ENCODE results near the gene JUN.

The JUN gene

GRCh38 chr1:58768971-58769808, 14.7 kb downstream of the JUN start:
- peak; percentile 26; the same call in 1 of the 2 replicates for TF ChIP-seq CTCF (tag by site-specific recombination; IDR thresholded peaks at IDR 0.05)
- no peak for TF ChIP-seq ZNF645 (tag by site-specific recombination; IDR thresholded peaks at IDR 0.05)
- TF ChIP-seq GLIS1 (tag by site-specific recombination; IDR thresholded peaks at IDR 0.05), result peak; percentile 71
- peak; percentile 31; the same call in 1 of the 2 replicates for TF ChIP-seq GLIS2 (tag by site-specific recombination; IDR thresholded peaks at IDR 0.05)
- no peak for TF ChIP-seq ZNF311 (tag by site-specific recombination; IDR thresholded peaks at IDR 0.05; ENCODE audit: borderline replicate concordance)
- peak; percentile 90 for TF ChIP-seq IKZF3 (tag by site-specific recombination; IDR thresholded peaks at IDR 0.05)
- peak; percentile 73 for TF ChIP-seq ZNF654 (tag by site-specific recombination; IDR thresholded peaks at IDR 0.05; ENCODE audit: low read depth)
- no peak overlapping the region for H3K4me3 ChIP-seq (ENCODE audit: low read depth, low read length)
- POLR2A ChIA-PET, result no interaction called here
- H3K27ac ChIP-seq (ENCODE audit: extremely low read depth, low read depth, low read length), result no peak overlapping the region
- H3K36me3 ChIP-seq (ENCODE audit: control insufficient read depth in 2 of 2, insufficient read depth in 1 of 2, low read length in 2 of 2), result no peaks in the 10 kb centered on the region
- no peaks in the 10 kb centered on the region for H3K4me1 ChIP-seq (ENCODE audit: control insufficient read depth, insufficient read depth, low read length)
- CTCF ChIA-PET, result interaction anchor here (0.6 to 1.7 kb wide), 16 partner anchors 9 to 1301 kb away, joined by 3 to 17 read pairs (median 3); no protein-coding TSS in a partner anchor
- H3K9me3 ChIP-seq (ENCODE audit: control insufficient read depth, insufficient read depth, low read depth, low read length), result no peaks in the 10 kb centered on the region

- TF ChIP-seq GLI4 (tag by site-specific recombination; IDR thresholded peaks at IDR 0.05) (no peak), ZNF221 (tag by site-specific recombination; IDR thresholded peaks at IDR 0.05; ENCODE audit: borderline replicate concordance) (no peak), ZNF521 (tag by site-specific recombination; IDR thresholded peaks at IDR 0.05) (no peak), ZNF26 (tag by site-specific recombination; IDR thresholded peaks at IDR 0.05) (no peak), ZNF514 (tag by site-specific recombination; IDR thresholded peaks at IDR 0.05) (no peak), HOXD13 (CRISPR knock-in tag; IDR thresholded peaks at IDR 0.05; ENCODE audit: borderline replicate concordance) (no peak)
- no peak overlapping the region for H3K27ac ChIP-seq (ENCODE audit: extremely low read depth, low read depth, low read length)
- H3K4me1 ChIP-seq (ENCODE audit: control insufficient read depth, insufficient read depth, low read length), result no peaks in the 10 kb centered on the region
- no peak overlapping the region for H3K4me3 ChIP-seq (ENCODE audit: low read depth, low read length)
- POLR2A ChIA-PET, result no interaction called here
- H3K36me3 ChIP-seq (ENCODE audit: control insufficient read depth in 2 of 2, insufficient read depth in 1 of 2, low read length in 2 of 2), result no peaks in the 10 kb centered on the region
- no peaks in the 10 kb centered on the region for H3K9me3 ChIP-seq (ENCODE audit: control insufficient read depth, insufficient read depth, low read depth, low read length)
- CTCF ChIA-PET, result interaction anchor here (0.6 to 1.7 kb wide), 12 partner anchors 9 to 473 kb away, joined by 3 to 17 read pairs (median 4); no protein-coding TSS in a partner anchor
These were observed 15.6 kb downstream of the JUN start for GRCh38 chr1:58768191-58768731.

GRCh38 chr1:58767143-58767542, 16.7 kb downstream of the JUN start:
- H3K9me3 ChIP-seq (ENCODE audit: control insufficient read depth, insufficient read depth, low read depth, low read length), result no peaks in the 10 kb centered on the region
- no peaks in the 10 kb centered on the region for H3K4me1 ChIP-seq (ENCODE audit: control insufficient read depth, insufficient read depth, low read length)
- no peak for TF ChIP-seq ZNF621 (tag by site-specific recombination; IDR thresholded peaks at IDR 0.05)
- TF ChIP-seq ZNF510 (tag by site-specific recombination; IDR thresholded peaks at IDR 0.05; ENCODE audit: insufficient replicate concordance), result no peak
- TF ChIP-seq GLI4 (tag by site-specific recombination; IDR thresholded peaks at IDR 0.05), result no peak
- H3K36me3 ChIP-seq (ENCODE audit: control insufficient read depth in 2 of 2, insufficient read depth in 1 of 2, low read length in 2 of 2), result no peaks in the 10 kb centered on the region
- no peak overlapping the region for H3K27ac ChIP-seq (ENCODE audit: extremely low read depth, low read depth, low read length)
- POLR2A ChIA-PET, result no interaction called here
- CTCF ChIA-PET, result interaction anchor here (0.6 to 1.5 kb wide), 5 partner anchors 22 to 957 kb away, joined by 3 to 4 read pairs (median 3); no protein-coding TSS in a partner anchor
- no peak overlapping the region for H3K4me3 ChIP-seq (ENCODE audit: low read depth, low read length)
